CD4-positive, CD25-positive, alpha-beta regulatory T cell (primary cell): Measurements from ENCODE around the gene HSPA1B. TPM values are rescaled to one million over a fixed set of nuclear protein-coding genes. Genes with fewer than 3 reads are reported as not detected.

Experiments used
- ATAC-seq, 2 donors: fragments of 150-1000 bp; cut with Tn5 transposase; one replicate each; pipeline ENCODE4 v1.10.0; 2021; ENCODE audit warnings: low read depth in 2 of 2, moderate number of reproducible peaks in 2 of 2, moderate library complexity in 1 of 2
- DNase-seq, 3 donors: peaks; one replicate each; pipeline versions ENCODE4 v3.0.0 to v3.0.0-alpha.2; 2012 to 2022; ENCODE audit warnings: mixed read lengths in 1 of 3
- H3K27ac ChIP-seq: one replicate; pipeline ENCODE4 v1.7.0; 2013; ENCODE audit warnings: mild to moderate bottlenecking, low read length; ENCODE audit not compliant: insufficient read depth, poor library complexity, severe bottlenecking
- H3K27me3 ChIP-seq: one replicate; pipeline ENCODE4 v1.7.0; 2013; ENCODE audit warnings: low read length; ENCODE audit not compliant: control insufficient read depth, insufficient read depth
- H3K36me3 ChIP-seq: one replicate; pipeline ENCODE4 v1.7.0; 2013; ENCODE audit warnings: mild to moderate bottlenecking, low read length, moderate library complexity; ENCODE audit not compliant: control insufficient read depth, insufficient read depth
- H3K4me1 ChIP-seq: 2 replicates; pipeline ENCODE4 v1.7.0; 2013; ENCODE audit warnings: mild to moderate bottlenecking, low read length; ENCODE audit not compliant: insufficient read depth, control insufficient read depth, poor library complexity, severe bottlenecking
- H3K4me3 ChIP-seq: one replicate; pipeline ENCODE4 v1.7.0; 2013; ENCODE audit warnings: low read depth, mild to moderate bottlenecking, low read length, moderate library complexity
- H3K9me3 ChIP-seq, 2 experiments: 1 replicate in 1 of 2; 2 replicates in 1 of 2; pipeline ENCODE4 v1.7.0; 2013; ENCODE audit warnings: low read length in 2 of 2, mild to moderate bottlenecking in 1 of 2, moderate library complexity in 1 of 2; ENCODE audit not compliant: control insufficient read depth in 2 of 2
- H3K27ac Mint-ChIP-seq, 3 donors: one replicate each; pipeline ENCODE4 v1.8.0; 2020 to 2022; ENCODE audit warnings: mild to moderate bottlenecking in 3 of 3, mixed read lengths in 3 of 3, moderate library complexity in 2 of 3
- H3K27me3 Mint-ChIP-seq: one replicate; pipeline ENCODE4 v1.8.0; 2022; ENCODE audit warnings: mild to moderate bottlenecking, mixed read lengths
- H3K36me3 Mint-ChIP-seq: one replicate; pipeline ENCODE4 v1.8.0; 2020; ENCODE audit warnings: mixed read lengths
- H3K4me1 Mint-ChIP-seq, 4 donors: one replicate each; pipeline ENCODE4 v1.8.0; 2020 to 2022; ENCODE audit warnings: mixed read lengths in 4 of 4, mild to moderate bottlenecking in 1 of 4
- H3K4me3 Mint-ChIP-seq, 4 donors: one replicate each; pipeline ENCODE4 v1.8.0; 2020 to 2022; ENCODE audit warnings: mild to moderate bottlenecking in 4 of 4, mixed read lengths in 4 of 4, moderate library complexity in 3 of 4
- H3K9me3 Mint-ChIP-seq, 7 donors: one replicate each; pipeline ENCODE4 v1.8.0; 2020 to 2022; ENCODE audit warnings: mixed read lengths in 7 of 7, mild to moderate bottlenecking in 3 of 7, moderate library complexity in 2 of 7
- polyA plus RNA-seq, 4 donors: library from polyadenylated mRNA; unstranded; fragments of 300-500 nt; fragmentation: Illumina TruSeq; gene quantifications; one replicate each; pipeline ENCODE4 v1.2.3, GENCODE V29; 2021
- total RNA-seq: library from RNA; stranded (reverse); gene quantifications from one replicate; pipeline ENCODE4 v1.2.3, GENCODE V29; 2022

HSPA1B gene
- total RNA-seq: 27.3 TPM
- polyA plus RNA-seq: 1 to 10 TPM; 2.3 to 6.8 (median 3.0) TPM

DNA sequence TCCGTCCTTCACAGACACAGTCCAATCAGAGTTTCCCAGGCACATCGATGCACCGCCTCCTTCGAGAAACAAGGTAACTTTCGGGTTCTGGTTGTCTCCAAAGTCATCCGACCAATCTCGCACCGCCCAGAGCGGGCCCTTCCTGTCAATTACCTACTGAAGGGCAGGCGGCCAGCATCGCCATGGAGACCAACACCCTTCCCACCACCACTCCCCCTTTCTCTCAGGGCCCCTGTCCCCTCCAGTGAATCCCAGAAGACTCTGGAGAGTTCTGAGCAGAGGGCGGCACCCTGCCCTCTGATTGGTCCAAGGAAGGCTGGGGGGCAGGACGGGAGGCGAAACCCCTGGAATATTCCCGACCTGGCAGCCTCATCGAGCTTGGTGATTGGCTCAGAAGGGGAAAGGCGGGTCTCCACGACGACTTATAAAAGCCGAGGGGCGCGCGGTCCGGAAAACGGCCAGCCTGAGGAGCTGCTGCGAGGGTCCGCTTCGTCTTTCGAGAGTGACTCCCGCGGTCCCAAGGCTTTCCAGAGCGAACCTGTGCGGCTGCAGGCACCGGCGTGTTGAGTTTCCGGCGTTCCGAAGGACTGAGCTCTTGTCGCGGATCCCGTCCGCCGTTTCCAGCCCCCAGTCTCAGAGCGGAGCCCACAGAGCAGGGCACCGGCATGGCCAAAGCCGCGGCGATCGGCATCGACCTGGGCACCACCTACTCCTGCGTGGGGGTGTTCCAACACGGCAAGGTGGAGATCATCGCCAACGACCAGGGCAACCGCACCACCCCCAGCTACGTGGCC is at the start of gene HSPA1B:
HSPA1B (plus strand) TSS at position 453 of the 794 bp plus-strand sequence; CDS start at position 666, 213 bp downstream.
- Mint-ChIP-seq H3K4me1 (peaks cover 13 to 50% (median 31%) of the 10 kb centered on the region in 4 donors), H3K27ac (peak within 1 kb of the TSS; percentile 95 to 97 (median 96)), H3K9me3 (no peaks in the 10 kb centered on the region), H3K36me3 (no peaks in the 10 kb centered on the region), H3K27me3 (no peaks in the 10 kb centered on the region), H3K4me3 (peak within 1 kb of the TSS; percentile 91 to 97 (median 94))
- H3K27me3 ChIP-seq: no peaks in the 10 kb centered on the region
- peak; percentile 76 to 81 for ATAC-seq
- no peaks in the 10 kb centered on the region for H3K36me3 ChIP-seq
- no peaks in the 10 kb centered on the region for H3K9me3 ChIP-seq
- DNase-seq: peak; percentile 85 to 99 (median 87)
- H3K4me1 ChIP-seq: peaks cover 41% of the 10 kb centered on the region
- H3K4me3 ChIP-seq: peak within 1 kb of the TSS; percentile 94
- peak within 1 kb of the TSS; percentile 85 for H3K27ac ChIP-seq

DNA sequence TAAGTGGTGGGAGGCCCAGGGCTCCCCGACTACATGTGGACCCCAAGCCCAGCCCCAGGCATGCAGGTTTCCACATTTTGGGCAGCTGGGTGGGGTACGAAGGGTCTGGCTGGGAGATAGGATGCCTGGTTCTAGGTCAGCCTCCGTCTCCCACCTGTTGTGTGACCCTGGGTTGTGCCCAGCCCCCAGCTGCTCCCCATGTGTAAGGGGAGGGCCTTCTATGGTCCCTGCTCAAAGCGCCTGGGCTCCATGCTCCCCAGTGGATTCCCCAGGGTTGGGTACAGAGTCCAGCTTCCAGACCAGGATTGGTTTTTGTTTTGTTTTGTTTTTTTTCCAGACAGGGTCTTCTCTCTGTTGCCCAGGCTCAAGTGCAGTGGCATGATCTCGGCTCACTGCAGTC is 49.3 kb upstream of the HSPA1B start:
- Histone ChIP-seq H3K36me3 (peaks cover 12% of the 10 kb centered on the region), H3K9me3 (no peaks in the 10 kb centered on the region), H3K4me1 (peaks cover 28% of the 10 kb centered on the region), H3K4me3 (no peak overlapping the region), H3K27me3 (no peaks in the 10 kb centered on the region), H3K27ac (no peak overlapping the region)
- DNase-seq (no peak), ATAC-seq (no peak)
- Mint-ChIP-seq H3K36me3 (peaks cover 8% of the 10 kb centered on the region), H3K4me1 (peaks cover 0 to 33% (median 7%) of the 10 kb centered on the region in 4 donors), H3K9me3 (no peaks in the 10 kb centered on the region), H3K27ac (no peak overlapping the region), H3K27me3 (peaks cover 4% of the 10 kb centered on the region), H3K4me3 (no peak overlapping the region)

DNA sequence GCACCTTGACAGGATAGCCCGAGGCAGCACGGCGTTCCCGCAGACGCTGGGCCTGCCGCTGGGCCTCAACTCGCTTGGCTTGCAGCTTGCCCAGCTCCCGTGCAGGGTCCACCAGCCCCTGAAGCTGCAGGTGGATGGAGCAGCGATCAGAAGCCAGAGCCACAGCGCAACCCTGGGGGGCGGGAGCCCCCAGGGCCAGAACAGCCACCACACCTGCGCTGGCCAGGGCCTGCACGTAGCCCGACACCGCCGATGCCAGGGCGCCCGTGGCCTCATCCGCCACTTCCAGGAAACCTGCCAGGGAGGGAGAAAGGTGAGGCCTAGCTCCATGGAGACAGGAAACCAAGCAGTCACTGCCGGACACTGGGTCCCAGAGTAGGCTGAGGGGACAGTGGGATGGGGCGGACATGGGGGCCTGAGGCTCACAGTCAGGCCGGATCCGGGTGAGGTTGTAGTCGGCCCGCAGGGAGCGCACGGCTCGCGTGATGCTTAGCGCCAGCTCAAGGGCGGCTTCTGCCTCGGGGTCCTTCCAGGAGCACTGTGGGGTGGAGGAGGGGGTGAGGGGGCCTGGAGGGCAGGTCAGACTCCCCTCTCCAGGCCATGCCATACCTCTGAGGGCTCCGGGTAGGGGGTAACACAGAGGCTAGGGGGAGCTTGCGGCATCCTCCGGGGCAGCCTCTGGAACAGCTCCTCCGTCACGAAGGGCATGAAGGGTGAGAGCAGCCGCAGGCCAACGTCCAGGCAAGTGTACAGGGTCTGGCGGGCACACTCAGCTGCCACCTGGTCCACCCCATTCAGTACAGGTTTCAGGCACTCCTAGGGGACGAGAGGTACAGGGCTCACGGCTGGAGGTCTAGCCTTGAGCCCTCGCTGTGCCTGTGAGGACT is 48.3 kb upstream of the HSPA1B start:
- H3K27ac Mint-ChIP-seq: peak overlapping the region in 1 of 3 donors; percentile 83
- Histone ChIP-seq H3K4me1 (peaks cover 24% of the 10 kb centered on the region), H3K27me3 (no peaks in the 10 kb centered on the region), H3K36me3 (peaks cover 14% of the 10 kb centered on the region), H3K27ac (no peak overlapping the region), H3K4me3 (no peak overlapping the region), H3K9me3 (no peaks in the 10 kb centered on the region)
- H3K4me1 Mint-ChIP-seq: peaks cover 0 to 28% (median 7%) of the 10 kb centered on the region in 4 donors
- H3K36me3 Mint-ChIP-seq: peaks cover 12% of the 10 kb centered on the region
- DNase-seq (no peak), ATAC-seq (no peak)
- peak overlapping the region in 1 of 4 donors; percentile 51 for H3K4me3 Mint-ChIP-seq
- H3K27me3 Mint-ChIP-seq: peaks cover 4% of the 10 kb centered on the region
- no peaks in the 10 kb centered on the region for H3K9me3 Mint-ChIP-seq

DNA sequence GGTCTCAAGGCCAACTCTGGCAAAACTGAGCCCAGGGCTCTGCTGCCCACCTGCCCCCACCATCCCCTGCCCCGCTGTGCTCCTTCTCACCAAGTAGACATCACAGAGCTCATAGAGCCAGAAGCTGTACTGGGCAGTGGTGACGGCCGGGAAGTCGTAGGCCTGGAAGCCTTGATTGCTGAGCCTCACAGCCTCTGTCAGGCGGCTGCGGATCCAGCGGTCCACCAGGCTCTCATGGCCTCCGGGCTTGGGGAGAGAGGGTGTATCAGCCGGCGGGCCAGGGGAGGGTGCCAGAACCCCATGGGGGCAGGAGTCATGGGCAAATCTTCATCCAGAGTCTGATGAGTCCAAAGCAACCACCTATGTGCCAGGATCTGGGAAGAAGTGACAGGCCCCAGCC is 47.6 kb upstream of the HSPA1B start:
- H3K36me3 Mint-ChIP-seq: peaks cover 18% of the 10 kb centered on the region
- peaks cover 0 to 26% (median 7%) of the 10 kb centered on the region in 4 donors for H3K4me1 Mint-ChIP-seq
- no peak overlapping the region for H3K27ac Mint-ChIP-seq
- no peak for DNase-seq
- Histone ChIP-seq H3K4me3 (no peak overlapping the region), H3K27ac (no peak overlapping the region), H3K9me3 (no peaks in the 10 kb centered on the region), H3K36me3 (peaks cover 20% of the 10 kb centered on the region), H3K27me3 (no peaks in the 10 kb centered on the region), H3K4me1 (peaks cover 24% of the 10 kb centered on the region)
- no peaks in the 10 kb centered on the region for H3K9me3 Mint-ChIP-seq
- H3K27me3 Mint-ChIP-seq: peaks cover 4% of the 10 kb centered on the region
- no peak for ATAC-seq
- H3K4me3 Mint-ChIP-seq: no peak overlapping the region

DNA sequence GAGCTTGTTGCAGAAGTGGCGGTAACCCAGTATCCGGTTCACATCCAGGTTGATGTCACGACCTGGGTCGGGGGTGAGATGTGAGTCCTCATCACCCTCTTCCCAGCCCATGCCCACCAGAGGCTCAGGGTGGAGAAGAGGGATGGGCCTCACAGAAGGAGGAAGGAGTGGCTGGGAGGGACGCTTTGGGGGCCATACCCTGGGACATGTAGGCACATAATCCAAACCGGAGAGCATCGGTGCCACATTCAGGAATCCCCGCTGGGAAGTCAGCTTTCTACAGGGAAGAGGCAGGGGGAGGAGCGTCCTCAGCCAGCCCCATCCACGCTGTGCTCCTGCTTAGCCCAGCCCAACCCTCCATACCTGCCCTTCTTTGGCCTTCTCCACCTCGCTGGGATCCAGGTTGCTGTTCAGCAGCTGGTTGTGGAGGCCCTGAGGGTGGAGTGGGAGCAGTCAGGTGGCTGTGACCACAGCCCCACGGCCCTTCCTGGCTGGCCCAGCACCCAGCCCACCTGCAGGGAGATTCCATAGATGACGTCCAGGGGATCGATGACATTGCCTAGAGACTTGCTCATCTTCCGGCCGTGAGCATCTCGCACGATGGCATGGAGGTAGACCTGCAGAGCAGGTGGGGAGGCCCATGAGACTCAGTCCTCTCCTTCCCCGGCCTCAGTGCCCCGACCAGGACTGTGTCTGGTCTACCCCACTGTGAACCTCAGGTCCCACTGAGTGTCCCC is 46.9 kb upstream of the HSPA1B start:
- peak overlapping the region in 1 of 3 donors; percentile 59 for H3K27ac Mint-ChIP-seq
- Histone ChIP-seq H3K9me3 (no peaks in the 10 kb centered on the region), H3K27ac (no peak overlapping the region), H3K27me3 (no peaks in the 10 kb centered on the region), H3K4me1 (peaks cover 22% of the 10 kb centered on the region), H3K4me3 (no peak overlapping the region), H3K36me3 (peaks cover 26% of the 10 kb centered on the region)
- H3K4me1 Mint-ChIP-seq: peaks cover 0 to 19% (median 7%) of the 10 kb centered on the region in 4 donors
- H3K9me3 Mint-ChIP-seq: no peaks in the 10 kb centered on the region
- ATAC-seq: no peak
- no peak for DNase-seq
- peaks cover 4% of the 10 kb centered on the region for H3K27me3 Mint-ChIP-seq
- H3K36me3 Mint-ChIP-seq: peaks cover 18% of the 10 kb centered on the region
- H3K4me3 Mint-ChIP-seq: no peak overlapping the region

DNA sequence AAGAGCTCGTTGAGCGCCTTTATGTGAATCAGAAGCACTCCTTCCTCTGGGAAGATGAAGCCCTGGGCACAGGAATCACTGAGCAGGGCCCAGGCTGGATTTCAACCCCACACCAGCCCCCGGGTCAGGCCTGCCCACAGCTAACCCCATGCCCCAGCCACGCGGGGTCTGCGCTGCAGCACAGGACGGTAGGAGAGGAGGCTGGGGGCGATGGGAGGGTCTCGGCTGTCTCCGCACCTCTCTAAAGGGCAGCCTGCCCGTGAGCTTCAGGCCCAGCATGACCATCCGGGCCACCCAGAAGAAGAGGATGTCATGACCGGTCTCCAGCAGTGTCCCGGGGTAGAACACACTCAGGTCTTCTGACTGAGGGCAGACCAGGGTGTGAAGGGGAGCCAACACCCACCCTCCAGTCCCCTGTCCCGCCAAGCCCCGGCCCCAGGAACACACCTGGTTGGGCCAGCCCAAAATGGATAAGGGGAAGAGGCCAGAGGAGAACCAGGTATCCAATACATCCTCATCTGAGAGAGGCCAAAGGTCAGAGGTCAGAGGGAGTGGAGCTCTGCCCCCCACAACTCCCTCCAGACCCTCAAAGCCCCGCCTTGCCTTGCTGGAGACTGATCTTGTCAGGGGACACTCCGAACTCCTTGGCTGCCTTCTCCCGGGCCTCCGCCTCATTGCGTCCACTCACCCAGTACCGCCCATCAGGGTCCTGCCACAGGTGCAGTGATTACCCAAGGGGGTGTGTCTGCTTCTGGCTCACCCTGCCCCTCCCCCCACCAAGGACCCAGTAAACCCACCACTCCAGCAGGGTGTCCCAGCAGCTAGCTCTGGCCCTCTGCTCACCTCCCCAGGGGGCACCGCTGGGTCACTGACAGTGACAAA is 46.1 kb upstream of the HSPA1B start:
- Mint-ChIP-seq H3K27ac (peak overlapping the region in 1 of 3 donors; percentile 59), H3K9me3 (no peaks in the 10 kb centered on the region), H3K36me3 (peaks cover 18% of the 10 kb centered on the region), H3K4me3 (no peak overlapping the region), H3K27me3 (peaks cover under 1% of the 10 kb centered on the region), H3K4me1 (peaks cover 0 to 15% (median 6%) of the 10 kb centered on the region in 4 donors)
- Histone ChIP-seq H3K36me3 (peaks cover 26% of the 10 kb centered on the region), H3K4me3 (no peak overlapping the region), H3K9me3 (no peaks in the 10 kb centered on the region), H3K27me3 (no peaks in the 10 kb centered on the region), H3K4me1 (peaks cover 14% of the 10 kb centered on the region), H3K27ac (no peak overlapping the region)
- DNase-seq (no peak), ATAC-seq (no peak)
